Keratinocyte (primary cell): ENCODE results near the gene SPTBN2.

ENCODE experiments used
- CTCF ChIP-seq, 3 experiments: IDR thresholded peaks in 1 of 3; conservative IDR thresholded peaks in 1 of 3; optimal IDR thresholded peaks in 1 of 3; 2 replicates in 2 of 3; 3 replicates in 1 of 3; pipeline versions ENCODE3 to v1.5.1; 2011; ENCODE audit warnings: low read length in 3 of 3, mild to moderate bottlenecking in 3 of 3, moderate library complexity in 2 of 3, control low read depth in 1 of 3, inconsistent platforms in 1 of 3; ENCODE audit not compliant: insufficient read depth in 2 of 3; ENCODE audit errors: extremely low read depth in 1 of 3
- EZH2 ChIP-seq: IDR thresholded peaks from one replicate; pipeline ENCODE4 v1.6.1; 2012; ENCODE audit warnings: inconsistent platforms, mild to moderate bottlenecking, low read length, moderate library complexity

- no peak for TF ChIP-seq CTCF (optimal IDR thresholded peaks at IDR 0.05 in 1 of 3, IDR thresholded peaks at IDR 0.05 in 1 of 3, conservative IDR thresholded peaks at IDR 0.05 in 1 of 3; ENCODE audit: extremely low read depth in 1 of 3, insufficient read depth in 2 of 3, low read length in 3 of 3)
- no peak for TF ChIP-seq EZH2
Observed at GRCh38 chr11:66687831-66688281, 41.2 kb downstream of the SPTBN2 start.
